Left colon (tissue), 2 donors: ENCODE data around the gene TCTN1. TPM values are rescaled to one million over a fixed set of nuclear protein-coding genes. Genes with fewer than 3 reads are reported as not detected.
A peak's percentile ranks its signal among the peaks of the same experiment; 100 is the strongest.

Experiments used
- ATAC-seq: fragments of 200-7000 bp; cut with Tn5 transposase; one replicate; pipeline ENCODE4 v1.9.1; 2020; ENCODE audit warnings: mild to moderate bottlenecking, moderate library complexity
- DNase-seq, 2 donors: peaks; one replicate each; pipeline ENCODE4 v3.0.0-alpha.2; 2020
- intact Hi-C, 2 donors: fragments of 100-400 bp; cut with DNase I in 1 of 2; cut with micrococcal nuclease in 1 of 2; formaldehyde crosslinking; loops; one replicate each; pipeline versions ENCODE4 v1.11.2 to v1.14.0; 2022; cut with DNase I, micrococcal nuclease
- total RNA-seq, 2 donors: library from RNA; stranded (reverse); fragmentation: NEBNext Ultra II Directional; extraction: Animal tissue kit (Norgen Biotek cat#: 25700); gene quantifications; one replicate each; pipeline ENCODE4 v1.2.1, GENCODE V29; 2021
- donor health status: DM: no; HTN: no; CAD: no.
- donor health status: DM: yes; HTN: yes; CAD: no.

Gene TCTN1
- total RNA-seq, 2 donors from 2014 or later, result 8.0 to 9.1 TPM

GRCh38 chr12:110668480-110669192, 54.7 kb downstream of the TCTN1 start:
- ATAC-seq (no peak), DNase-seq (no peak)
- intact Hi-C loops, result no loop called here

GRCh38 chr12:110669193-110669502, 55.2 kb downstream of the TCTN1 start:
- intact Hi-C loops, result no loop called here
- no peak for ATAC-seq
- DNase-seq, result no peak

- intact Hi-C loops, result no loop called here
- no peak for DNase-seq
- ATAC-seq, result no peak
These were observed 56.3 kb downstream of the TCTN1 start for GRCh38 chr12:110670161-110670701.

- DNase-seq, result no peak
- no peak for ATAC-seq
- intact Hi-C loops, result no loop called here
These were observed 62.2 kb downstream of the TCTN1 start for GRCh38 chr12:110676171-110676570.

GRCh38 chr12:110677206-110677911, 63.4 kb downstream of the TCTN1 start:
- intact Hi-C loops, result no loop called here
- DNase-seq, result no peak
- ATAC-seq, result no peak

- no peak for ATAC-seq
- intact Hi-C loops, result no loop called here
- DNase-seq, result no peak
These were observed 64.1 kb downstream of the TCTN1 start for GRCh38 chr12:110677982-110678381.

- DNase-seq (no peak), ATAC-seq (no peak)
- intact Hi-C loops, result no loop called here
These were observed 65.3 kb downstream of the TCTN1 start for GRCh38 chr12:110679201-110679600.

GRCh38 chr12:110680032-110680431, 66.1 kb downstream of the TCTN1 start:
- ATAC-seq (no peak), DNase-seq (no peak)
- intact Hi-C loops, result no loop called here

- DNase-seq (no peak), ATAC-seq (no peak)
- intact Hi-C loops, result no loop called here
These were observed 70.0 kb downstream of the TCTN1 start for GRCh38 chr12:110683888-110684287.

- intact Hi-C loops, result no loop called here
- DNase-seq (no peak), ATAC-seq (no peak)
These were observed 70.4 kb downstream of the TCTN1 start for GRCh38 chr12:110684312-110684836.

GRCh38 chr12:110686294-110686903, 72.5 kb downstream of the TCTN1 start:
- intact Hi-C loops, result no loop called here
- no peak for DNase-seq
- ATAC-seq, result no peak

- intact Hi-C loops, result no loop called here
- ATAC-seq (no peak), DNase-seq (no peak)
These were observed 73.7 kb downstream of the TCTN1 start for GRCh38 chr12:110687396-110688169.

GRCh38 chr12:110688446-110689280, 74.7 kb downstream of the TCTN1 start, which contains the start of gene HVCN1:
Gene HVCN1 (minus strand): TSS chr12:110689115. CDS start chr12:110683245, 5,870 bp downstream.
- intact Hi-C loops, result no loop called here
- ATAC-seq (peak; percentile 85), DNase-seq (peak in 1 of 2 donors; percentile 68)

GRCh38 chr12:110689281-110690126, 75.6 kb downstream of the TCTN1 start:
- peak; percentile 57 for ATAC-seq
- DNase-seq, result peak in 1 of 2 donors; percentile 54
- intact Hi-C loops, result no loop called here

- intact Hi-C loops, result no loop called here
- ATAC-seq (no peak), DNase-seq (no peak)
These were observed 76.2 kb downstream of the TCTN1 start for GRCh38 chr12:110690127-110690430.

- DNase-seq (peak in 1 of 2 donors; percentile 39), ATAC-seq (no peak)
- intact Hi-C loops, result no loop called here
These were observed 79.8 kb downstream of the TCTN1 start for GRCh38 chr12:110693731-110694130.

- intact Hi-C loops, result no loop called here
- ATAC-seq, result no peak
- peak; percentile 30 to 40 for DNase-seq
These were observed 80.5 kb downstream of the TCTN1 start for GRCh38 chr12:110694330-110694901.
